PC-3 (cell line): ENCODE data around the gene RNF38.

Source experiments
- CTCF ChIP-seq: fragments of 300-600 bp; sonication (generic); conservative IDR thresholded peaks from 2 replicates; pipeline ENCODE4 v1.5.1; 2017; ENCODE audit warnings: antibody characterized with exemption, low read depth, mild to moderate bottlenecking, low read length
- EZH2phosphoT487 ChIP-seq: fragments of 300-600 bp; sonication (generic); IDR thresholded peaks from 2 replicates; pipeline ENCODE4 v1.6.1; 2018; ENCODE audit warnings: mild to moderate bottlenecking, antibody characterized with exemption, low read length, borderline replicate concordance

- TF ChIP-seq CTCF, result no peak
- TF ChIP-seq EZH2phosphoT487, result no peak
Measured at GRCh38 chr9:36288070-36288469, 112.0 kb downstream of the RNF38 start.
